DND-41 (cell line): ENCODE measurements around the gene EED.

Source experiments
- ATAC-seq: fragments of 200-7000 bp; cut with Tn5 transposase; 3 replicates; pipeline ENCODE4 v1.9.1; 2021; ENCODE audit warnings: low read depth; ENCODE audit not compliant: insufficient read depth
- DNase-seq: peaks from one replicate; pipeline ENCODE4 v3.0.0-alpha.2; 2020
- H2AFZ ChIP-seq: 2 replicates; pipeline ENCODE4 v1.6.0; 2012; ENCODE audit warnings: low read depth, low read length
- H3K27ac ChIP-seq: 2 replicates; pipeline ENCODE4 v1.5.1; 2012; ENCODE audit warnings: low read length, inconsistent platforms
- H3K27me3 ChIP-seq: fragments of 200-600 bp; sonication (generic); 2 replicates; pipeline ENCODE4 v1.6.0; 2012; ENCODE audit warnings: low read length, mild to moderate bottlenecking, inconsistent platforms; ENCODE audit not compliant: insufficient read depth, poor library complexity
- H3K36me3 ChIP-seq: 2 replicates; pipeline ENCODE4 v1.5.1; 2012; ENCODE audit warnings: low read length, inconsistent platforms; ENCODE audit not compliant: insufficient read depth
- H3K4me1 ChIP-seq: 2 replicates; pipeline ENCODE4 v1.5.1; 2012; ENCODE audit warnings: mild to moderate bottlenecking, low read length; ENCODE audit not compliant: insufficient read depth
- H3K4me2 ChIP-seq: 2 replicates; pipeline ENCODE4 v1.6.0; 2012; ENCODE audit warnings: mild to moderate bottlenecking, moderate library complexity, low read length, inconsistent platforms; ENCODE audit not compliant: insufficient read depth
- H3K4me3 ChIP-seq, 2 experiments: fragments of 200-600 bp in 1 of 2; shearing (Covaris generic) in 1 of 2; 2 replicates each; pipeline ENCODE4 v1.5.1; 2012 to 2016; ENCODE audit warnings: inconsistent platforms in 2 of 2, low read length in 2 of 2, mild to moderate bottlenecking in 2 of 2, low read depth in 1 of 2, moderate library complexity in 1 of 2
- H3K79me2 ChIP-seq: 2 replicates; pipeline ENCODE4 v1.6.0; 2012; ENCODE audit warnings: low read length, inconsistent platforms; ENCODE audit not compliant: insufficient read depth
- H3K9ac ChIP-seq: 2 replicates; pipeline ENCODE4 v1.6.0; 2012; ENCODE audit warnings: low read depth, mild to moderate bottlenecking, inconsistent platforms, low read length, moderate library complexity
- H3K9me3 ChIP-seq: 2 replicates; pipeline ENCODE4 v1.5.1; 2012; ENCODE audit warnings: low read length, moderate library complexity, mild to moderate bottlenecking, inconsistent platforms; ENCODE audit not compliant: insufficient read depth, severe bottlenecking
- H4K20me1 ChIP-seq: 2 replicates; pipeline ENCODE4 v1.6.0; 2012; ENCODE audit warnings: low read length; ENCODE audit not compliant: insufficient read depth
- CTCF ChIP-seq: IDR thresholded peaks from 2 replicates; pipeline ENCODE4 v1.5.1; 2012; ENCODE audit warnings: borderline replicate concordance, low read length, moderate library complexity, mild to moderate bottlenecking; ENCODE audit not compliant: poor library complexity, severe bottlenecking; ENCODE audit errors: extremely low read depth
- EZH2 ChIP-seq: IDR thresholded peaks from 3 replicates; pipeline ENCODE4 v1.6.1; 2012; ENCODE audit warnings: borderline replicate concordance, low read depth, mild to moderate bottlenecking, moderate library complexity, low read length, inconsistent platforms; ENCODE audit not compliant: severe bottlenecking

The EED gene

GRCh38 chr11:86248609-86249008, 4.1 kb downstream of the EED start:
- peaks cover 86% of the 10 kb centered on the region for H3K79me2 ChIP-seq
- H4K20me1 ChIP-seq, result peaks cover 59% of the 10 kb centered on the region
- H3K9ac ChIP-seq, result no peak overlapping the region
- DNase-seq (no peak), ATAC-seq (no peak)
- H2AFZ ChIP-seq, result no peak overlapping the region
- peaks cover 25% of the 10 kb centered on the region for H3K36me3 ChIP-seq
- H3K4me1 ChIP-seq, result peaks cover 43% of the 10 kb centered on the region
- H3K4me3 ChIP-seq, result 0 out of 4 replicates have a peak overlapping the region, but pooled peaks of 1 of the 2 experiments have one; percentile 18
- H3K27ac ChIP-seq, result no peak overlapping the region
- H3K9me3 ChIP-seq, result no peaks in the 10 kb centered on the region
- H3K4me2 ChIP-seq, result peak overlapping the region; percentile 85; the same call in 1 of the 2 replicates
- H3K27me3 ChIP-seq, result no peaks in the 10 kb centered on the region
- no peak for TF ChIP-seq CTCF
- no peak for TF ChIP-seq EZH2

GRCh38 chr11:86249307-86250098, 5.0 kb downstream of the EED start:
- Histone ChIP-seq H2AFZ (no peak overlapping the region), H3K27me3 (no peaks in the 10 kb centered on the region), H3K4me2 (peak overlapping the region; percentile 32), H3K4me1 (peaks cover 38% of the 10 kb centered on the region), H3K4me3 (no peak overlapping the region), H3K79me2 (peaks cover 93% of the 10 kb centered on the region), H3K9me3 (no peaks in the 10 kb centered on the region), H3K9ac (no peak overlapping the region), H3K27ac (no peak overlapping the region), H3K36me3 (peaks cover 25% of the 10 kb centered on the region), H4K20me1 (peaks cover 59% of the 10 kb centered on the region)
- no peak for TF ChIP-seq CTCF
- no peak for TF ChIP-seq EZH2
- DNase-seq (no peak), ATAC-seq (no peak)

- Histone ChIP-seq H3K9me3 (no peaks in the 10 kb centered on the region), H3K27ac (no peak overlapping the region), H3K4me3 (no peak overlapping the region), H3K79me2 (peaks cover 98% of the 10 kb centered on the region), H3K4me1 (peaks cover 32% of the 10 kb centered on the region), H3K4me2 (no peak overlapping the region), H4K20me1 (peaks cover 47% of the 10 kb centered on the region; the same call in 1 of the 2 replicates), H3K27me3 (no peaks in the 10 kb centered on the region), H3K36me3 (peaks cover 37% of the 10 kb centered on the region), H3K9ac (no peak overlapping the region), H2AFZ (no peak overlapping the region)
- no peak for ATAC-seq
- DNase-seq, result no peak
- TF ChIP-seq EZH2 (no peak), CTCF (no peak)
Observed at GRCh38 chr11:86251345-86251744, 6.8 kb downstream of the EED start.

- Histone ChIP-seq H3K4me2 (no peak overlapping the region), H3K79me2 (peaks cover 69% of the 10 kb centered on the region), H3K9ac (no peak overlapping the region), H3K36me3 (peaks cover 66% of the 10 kb centered on the region), H3K4me1 (no peaks in the 10 kb centered on the region), H3K27me3 (no peaks in the 10 kb centered on the region), H3K4me3 (no peak overlapping the region), H3K27ac (no peak overlapping the region), H3K9me3 (no peaks in the 10 kb centered on the region), H2AFZ (no peak overlapping the region), H4K20me1 (peaks cover 17% of the 10 kb centered on the region; the same call in 1 of the 2 replicates)
- TF ChIP-seq CTCF (no peak), EZH2 (no peak)
- ATAC-seq (no peak), DNase-seq (no peak)
Observed at GRCh38 chr11:86255896-86256295, 11.3 kb downstream of the EED start.
